HepG2 (cell line): ENCODE results near the gene ZACN. TPM values are rescaled to one million over a fixed set of nuclear protein-coding genes. Genes with fewer than 3 reads are reported as not detected.
A peak's percentile ranks its signal among the peaks of the same experiment; 100 is the strongest.

Experiments
- AKAP8 ChIP-seq: sonication (generic); formaldehyde crosslinking; IDR thresholded peaks from 2 replicates; pipeline ENCODE4 v1.5.1; 2020; ENCODE audit warnings: mild to moderate bottlenecking, missing genetic modification reagents
- BRCA1 ChIP-seq: sonication (generic); formaldehyde crosslinking; IDR thresholded peaks from 2 replicates; pipeline ENCODE4 v1.4.0; 2020; ENCODE audit warnings: missing genetic modification reagents
- CENPT ChIP-seq: sonication (generic); formaldehyde crosslinking; IDR thresholded peaks from 2 replicates; pipeline ENCODE4 v1.8.0; 2022; ENCODE audit warnings: low read depth, mild to moderate bottlenecking, moderate library complexity, missing genetic modification reagents
- CREBL2 ChIP-seq: sonication (generic); formaldehyde crosslinking; IDR thresholded peaks from 2 replicates; pipeline ENCODE4 v1.8.1; 2023; ENCODE audit warnings: missing genetic modification reagents, mild to moderate bottlenecking, borderline replicate concordance
- E2F1 ChIP-seq: sonication (generic); formaldehyde crosslinking; IDR thresholded peaks from 2 replicates; pipeline ENCODE4 v1.5.0; 2020; ENCODE audit warnings: missing genetic modification reagents
- ESRRA ChIP-seq: sonication (generic); formaldehyde crosslinking; IDR thresholded peaks from 2 replicates; pipeline ENCODE4 v1.5.1; 2020; ENCODE audit warnings: mild to moderate bottlenecking, low read depth, missing genetic modification reagents
- GLMP ChIP-seq: sonication (generic); formaldehyde crosslinking; IDR thresholded peaks from 2 replicates; pipeline ENCODE4 v1.9.0; 2021; ENCODE audit warnings: missing genetic modification reagents, mild to moderate bottlenecking, borderline replicate concordance
- HNRNPK ChIP-seq: fragments of 200-400 bp; formaldehyde crosslinking; IDR thresholded peaks from 2 replicates; pipeline ENCODE4 v1.6.1; 2018; ENCODE audit warnings: low read length, low read depth, moderate library complexity, mild to moderate bottlenecking; ENCODE audit not compliant: poor library complexity, severe bottlenecking
- HOXA3 ChIP-seq: sonication (generic); formaldehyde crosslinking; IDR thresholded peaks from 2 replicates; pipeline ENCODE4 v1.5.0; 2020; ENCODE audit warnings: missing genetic modification reagents
- MAFG ChIP-seq: sonication (generic); formaldehyde crosslinking; IDR thresholded peaks from 2 replicates; pipeline ENCODE4 v1.5.1; 2020; ENCODE audit warnings: mild to moderate bottlenecking, missing genetic modification reagents
- MBNL3 ChIP-seq: fragments of 250-450 bp; sonication (Bioruptor Pico); conservative IDR thresholded peaks from 2 replicates; pipeline ENCODE4 v1.8.0; 2022; ENCODE audit warnings: mild to moderate bottlenecking, inconsistent platforms
- MEIS1 ChIP-seq: sonication (generic); formaldehyde crosslinking; IDR thresholded peaks from 2 replicates; pipeline ENCODE4 v1.9.0; 2021; ENCODE audit warnings: mild to moderate bottlenecking, missing genetic modification reagents, moderate library complexity, borderline replicate concordance
- NR1H2 ChIP-seq: sonication (generic); formaldehyde crosslinking; IDR thresholded peaks from 2 replicates; pipeline ENCODE4 v1.8.1; 2022; ENCODE audit warnings: low read depth, missing genetic modification reagents, borderline replicate concordance
- PHF8 ChIP-seq: sonication (generic); formaldehyde crosslinking; IDR thresholded peaks from 2 replicates; pipeline ENCODE4 v1.5.0; 2020; ENCODE audit warnings: missing genetic modification reagents
- PITX1 ChIP-seq: sonication (generic); formaldehyde crosslinking; IDR thresholded peaks from 2 replicates; pipeline ENCODE4 v1.5.1; 2020; ENCODE audit warnings: mild to moderate bottlenecking, missing genetic modification reagents
- POLR2A ChIP-seq, 2 experiments: IDR thresholded peaks; 2 replicates each; pipeline ENCODE4 v1.6.1; 2011; ENCODE audit warnings: low read depth in 2 of 2, low read length in 2 of 2, mild to moderate bottlenecking in 1 of 2, moderate library complexity in 1 of 2; ENCODE audit not compliant: insufficient read depth in 1 of 2
- SAP130 ChIP-seq: IDR thresholded peaks from 2 replicates; pipeline ENCODE4 v1.6.1; 2016; ENCODE audit warnings: low read depth
- SYNCRIP ChIP-seq: fragments of 200-400 bp; formaldehyde crosslinking; IDR thresholded peaks from 2 replicates; pipeline ENCODE4 v1.6.1; 2018; ENCODE audit warnings: mild to moderate bottlenecking, low read depth, low read length; ENCODE audit not compliant: insufficient read depth
- ZBTB20 ChIP-seq: sonication (generic); formaldehyde crosslinking; IDR thresholded peaks from 2 replicates; pipeline ENCODE4 v1.8.1; 2023; ENCODE audit warnings: missing genetic modification reagents, low read depth, mild to moderate bottlenecking, borderline replicate concordance
- ZFP91 ChIP-seq: sonication (generic); formaldehyde crosslinking; IDR thresholded peaks from 2 replicates; pipeline ENCODE4 v1.9.0; 2022; ENCODE audit warnings: missing genetic modification reagents, mild to moderate bottlenecking, borderline replicate concordance
- ZNF251 ChIP-seq: sonication (generic); formaldehyde crosslinking; IDR thresholded peaks from 2 replicates; pipeline ENCODE4 v1.9.0; 2021; ENCODE audit warnings: mild to moderate bottlenecking, missing genetic modification reagents
- ZNF547 ChIP-seq: sonication (generic); formaldehyde crosslinking; IDR thresholded peaks from 2 replicates; pipeline ENCODE4 v1.5.1; 2020; ENCODE audit warnings: mild to moderate bottlenecking, missing genetic modification reagents
- ZNF574 ChIP-seq: sonication (generic); formaldehyde crosslinking; IDR thresholded peaks from 2 replicates; pipeline ENCODE4 v1.4.0; 2020; ENCODE audit warnings: missing genetic modification reagents
- ZNF782 ChIP-seq: sonication (generic); formaldehyde crosslinking; IDR thresholded peaks from 2 replicates; pipeline ENCODE4 v1.4.0; 2020; ENCODE audit warnings: missing genetic modification reagents, mild to moderate bottlenecking, borderline replicate concordance
- polyA plus RNA-seq, 8 experiments: library from polyadenylated mRNA; depleted of rRNA in 3 of 8; stranded (reverse) in 7 of 8; unstranded in 1 of 8; fragments of >200 nt; fragmentation: Illumina TruSeq in 4 of 8; extraction: Trizol in 4 of 8; gene quantifications; 2 replicates each; pipeline versions ENCODE4 v1.2.1 to v1.2.3, GENCODE V29; 2011 to 2016; ENCODE audit warnings: low read depth in 4 of 8, missing spikeins in 1 of 8, mixed read lengths in 1 of 8; ENCODE audit not compliant: insufficient read depth in 1 of 8
- total RNA-seq, 5 experiments: library from RNA; depleted of rRNA; stranded (reverse); fragments of >200 nt; fragmentation: Illumina TruSeq; extraction: Trizol; gene quantifications; 2 replicates each; pipeline ENCODE4 v1.2.3, GENCODE V29; 2016; ENCODE audit warnings: low read depth in 1 of 5

Gene ZACN
- total and polyA plus RNA-seq, 2 of the 13 experiments (the other 11 are each of a cell fraction or from before 2014, with no cell fraction given), result 0.11 to 0.15 TPM

GRCh38 chr17:76079535-76079955, 563 bp downstream of the ZACN start (continued):
- TF ChIP-seq ZBTB20 (CRISPR knock-in tag) (0 out of 2 replicates have a peak, but pooled peaks have one; percentile 39), CREBL2 (CRISPR knock-in tag) (no peak), SYNCRIP (no peak), POLR2A (IDR thresholded peaks at IDR 0.05; ENCODE audit: insufficient read depth in 1 of 2, low read depth in 2 of 2, low read length in 2 of 2) (peak; percentile 46 to 50), AKAP8 (CRISPR knock-in tag) (peak; percentile 91), MAFG (CRISPR knock-in tag) (no peak), PITX1 (0 out of 2 replicates have a peak, but pooled peaks have one; percentile 34), MBNL3 (CRISPR knock-in tag) (no peak), ESRRA (0 out of 2 replicates have a peak, but pooled peaks have one; percentile 9), NR1H2 (CRISPR knock-in tag) (peak; percentile 34; the same call in 1 of the 2 replicates), SAP130 (no peak), MEIS1 (CRISPR knock-in tag) (no peak), ZNF547 (0 out of 2 replicates have a peak, but pooled peaks have one; percentile 23), PHF8 (CRISPR knock-in tag) (no peak), CENPT (CRISPR knock-in tag) (0 out of 2 replicates have a peak, but pooled peaks have one; percentile 12), HOXA3 (CRISPR knock-in tag) (0 out of 2 replicates have a peak, but pooled peaks have one; percentile 30), ZNF251 (CRISPR knock-in tag) (no peak), E2F1 (no peak), ZNF574 (CRISPR knock-in tag) (0 out of 2 replicates have a peak, but pooled peaks have one; percentile 15), ZNF782 (CRISPR knock-in tag) (no peak), GLMP (CRISPR knock-in tag) (0 out of 2 replicates have a peak, but pooled peaks have one; percentile 60), ZFP91 (CRISPR knock-in tag) (peak; percentile 60; the same call in 1 of the 2 replicates), HNRNPK (no peak), BRCA1 (CRISPR knock-in tag) (no peak)
